Stimulated activated CD4-positive, alpha-beta T cell treated with anti-CD3 and anti-CD28 coated beads, TNF-alpha, amount 100 ng/mL, for 1 hour (primary cell): ENCODE measurements around the gene CRHR1.

ENCODE experiments used
- DNase-seq, 3 donors: peaks; one replicate each; pipeline ENCODE4 v3.0.0-alpha.2; 2020; ENCODE audit warnings: low read depth in 3 of 3, low spot score in 1 of 3

Gene CRHR1

GRCh38 chr17:45787044-45787443, 2.9 kb downstream of the CRHR1 start:
- DNase-seq, result no peak

DNA sequence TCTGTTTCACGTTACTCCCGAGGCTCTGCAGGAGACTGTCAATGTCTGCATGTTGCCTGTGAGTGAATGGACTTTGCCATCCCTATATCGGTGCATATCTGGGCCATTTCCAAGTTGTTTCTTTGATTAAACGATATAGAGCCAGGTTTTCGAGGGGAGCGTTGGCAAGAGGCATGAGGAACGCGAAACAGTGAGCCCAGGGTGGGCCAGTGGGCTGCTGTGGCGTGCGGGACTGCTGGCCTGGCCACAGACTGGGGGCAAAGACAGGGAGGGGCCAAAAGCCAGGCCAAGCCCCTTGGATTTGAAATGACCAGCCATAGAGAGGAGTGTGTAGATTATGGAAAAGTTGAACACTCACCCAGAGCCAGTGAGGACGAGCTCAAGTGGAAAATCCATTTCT, 3.5 kb downstream of the CRHR1 start:
- DNase-seq, result no peak

GRCh38 chr17:45788057-45788456, 3.9 kb downstream of the CRHR1 start:
- no peak for DNase-seq

GRCh38 chr17:45789874-45790273, 5.8 kb downstream of the CRHR1 start:
- no peak for DNase-seq

DNA sequence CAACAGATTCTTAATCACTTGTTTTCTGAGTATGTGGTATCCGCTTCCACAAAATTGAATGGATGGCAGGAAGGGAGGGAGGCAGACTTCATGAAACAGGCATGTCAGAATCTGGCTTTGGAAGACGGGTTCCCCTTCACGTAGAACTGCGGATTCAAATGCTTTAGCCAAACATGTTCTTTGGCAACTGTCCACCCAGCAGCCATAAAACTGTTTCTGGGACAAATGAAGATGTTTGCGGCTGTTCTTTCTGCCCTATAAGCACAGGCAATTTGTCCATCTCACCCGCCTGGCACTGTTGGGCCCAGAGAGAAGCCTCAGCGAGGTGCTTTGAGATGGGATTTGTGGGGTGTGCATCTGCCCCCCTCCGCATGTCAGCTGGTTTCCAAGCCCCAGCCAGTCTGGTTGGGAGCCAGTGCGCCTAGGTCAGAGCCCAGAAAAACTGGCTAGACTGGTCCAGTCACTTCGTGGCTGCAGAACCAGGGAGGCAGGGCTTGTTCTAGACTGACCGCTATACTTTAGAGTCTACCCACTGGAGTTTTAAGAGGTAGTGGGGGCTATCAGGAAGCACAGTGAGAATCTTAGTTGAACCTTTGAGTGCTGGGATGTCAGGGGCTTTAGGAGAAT, 6.3 kb downstream of the CRHR1 start:
- DNase-seq, result no peak

DNA sequence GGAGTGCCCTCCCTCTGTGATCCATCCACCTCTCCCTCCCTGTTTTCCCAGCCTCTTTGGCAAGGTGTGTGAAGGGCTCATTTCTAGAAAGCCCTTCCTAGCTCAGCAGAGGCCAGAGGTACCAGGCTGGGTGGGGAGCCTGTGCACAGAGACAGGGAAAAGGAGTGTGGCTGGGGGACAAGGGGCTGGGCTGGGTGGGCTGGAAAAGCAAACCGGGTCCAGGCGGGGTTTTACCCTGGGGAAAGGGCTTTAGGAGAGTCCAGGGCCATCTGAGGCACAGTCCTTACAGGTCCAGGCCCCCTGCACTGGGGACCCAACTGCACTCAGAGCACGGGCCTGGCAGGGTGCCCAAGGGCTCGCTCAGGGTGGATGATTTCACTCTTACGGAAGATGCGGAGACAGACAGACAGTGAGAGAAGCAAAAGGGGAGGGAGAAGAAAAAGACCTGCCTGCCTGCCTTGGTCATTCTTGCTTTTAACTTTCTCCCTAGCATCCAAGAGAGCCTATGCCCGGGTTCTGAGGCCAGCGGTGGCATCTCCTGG, 7.0 kb downstream of the CRHR1 start:
- no peak for DNase-seq

- DNase-seq, result no peak
Measured at GRCh38 chr17:45791935-45792334, 7.8 kb downstream of the CRHR1 start.

DNA sequence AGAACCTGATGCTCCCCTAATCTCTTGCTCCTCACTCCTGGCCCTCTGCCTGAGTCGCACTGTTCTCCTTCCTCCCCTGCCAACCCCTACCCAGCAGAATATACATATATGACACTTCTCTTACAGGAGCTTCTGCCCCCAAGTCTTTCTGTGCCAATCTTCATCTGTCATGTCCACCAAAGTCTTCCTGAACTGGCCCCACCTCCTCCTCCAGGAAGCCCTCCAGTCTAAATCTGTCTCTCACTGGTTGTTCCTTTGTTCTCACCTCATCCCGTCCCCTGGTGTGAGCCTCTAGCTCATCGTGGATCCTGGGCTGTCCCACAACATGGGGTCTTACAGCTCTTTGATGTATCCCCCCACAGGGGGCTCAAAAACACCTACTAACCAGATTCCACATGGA, 8.3 kb downstream of the CRHR1 start:
- no peak for DNase-seq

DNA sequence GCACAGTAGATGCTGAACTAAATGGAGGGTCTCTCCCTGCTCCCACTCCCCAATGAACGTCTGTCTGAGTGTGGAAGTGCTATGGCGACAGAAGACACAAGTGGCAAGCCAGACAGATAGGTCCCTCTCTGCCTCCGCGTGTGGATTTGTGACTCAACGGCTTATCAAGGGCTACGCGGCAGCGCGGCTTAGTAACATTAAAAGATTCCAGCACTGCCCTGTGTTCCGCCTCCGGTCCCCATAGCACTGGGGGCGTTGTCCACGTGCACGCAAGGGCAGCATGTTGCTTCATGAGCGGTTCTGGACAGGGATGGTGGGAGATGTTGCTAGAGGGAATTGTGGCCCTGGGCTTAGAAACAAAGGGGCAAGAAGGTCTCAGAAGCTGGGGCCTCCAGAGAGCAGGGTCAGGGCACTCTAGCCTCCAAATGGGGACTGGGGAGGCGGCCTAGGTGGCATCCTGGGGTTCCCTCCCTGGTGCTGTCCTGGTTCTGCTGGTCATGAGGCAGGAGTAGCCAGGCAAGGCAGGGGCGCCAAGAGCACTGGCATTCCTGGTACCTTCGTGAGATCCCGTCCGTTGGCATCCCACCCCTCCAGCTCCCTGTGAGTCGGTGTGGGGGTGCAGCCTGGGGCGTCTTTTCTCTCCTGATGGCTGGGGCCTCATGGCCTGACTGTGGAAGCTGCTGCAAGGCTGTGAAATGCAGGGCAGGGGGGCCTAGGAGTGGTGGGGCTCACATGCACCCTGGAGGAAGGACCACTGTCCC, 9.1 kb downstream of the CRHR1 start:
- DNase-seq, result no peak

GRCh38 chr17:45793999-45794540, 9.9 kb downstream of the CRHR1 start:
- no peak for DNase-seq

- DNase-seq, result no peak
Measured at GRCh38 chr17:45794840-45795239, 10.7 kb downstream of the CRHR1 start.

GRCh38 chr17:45800816-45801215, 16.7 kb downstream of the CRHR1 start:
- no peak for DNase-seq

GRCh38 chr17:45801421-45801820, 17.3 kb downstream of the CRHR1 start:
- no peak for DNase-seq

GRCh38 chr17:45808845-45809244, 24.7 kb downstream of the CRHR1 start:
- no peak for DNase-seq

DNA sequence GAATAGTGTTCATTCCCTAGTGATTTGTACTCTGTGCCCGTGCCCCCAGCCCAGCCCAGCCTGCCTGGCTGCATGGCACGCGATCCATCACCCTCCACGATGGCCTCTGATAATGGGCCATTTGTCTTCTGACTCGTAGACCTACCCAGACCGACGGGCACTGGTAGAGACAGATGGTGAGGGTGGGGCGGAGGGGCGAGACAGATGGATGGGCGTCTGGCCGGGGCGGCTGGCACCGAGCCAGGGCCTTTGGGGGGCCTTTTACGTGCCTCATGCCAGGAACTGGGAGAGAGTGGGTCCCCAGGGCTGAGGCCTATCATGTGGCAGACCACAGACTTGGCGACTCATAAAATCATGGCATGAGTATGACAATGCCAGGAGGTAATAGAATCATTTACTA, 25.4 kb downstream of the CRHR1 start:
- DNase-seq, result no peak

- DNase-seq, result no peak
Measured at GRCh38 chr17:45812102-45812501, 28.0 kb downstream of the CRHR1 start.

GRCh38 chr17:45813048-45813725, 29.1 kb downstream of the CRHR1 start:
- no peak for DNase-seq

- no peak for DNase-seq
Measured at GRCh38 chr17:45814622-45815606, 30.8 kb downstream of the CRHR1 start.

- no peak for DNase-seq
Measured at GRCh38 chr17:45815752-45816151, 31.6 kb downstream of the CRHR1 start.

GRCh38 chr17:45818041-45818440, 33.9 kb downstream of the CRHR1 start:
- no peak for DNase-seq

GRCh38 chr17:45818699-45819098, 34.6 kb downstream of the CRHR1 start:
- no peak for DNase-seq
